A549 (cell line): ENCODE measurements around the gene PPIP5K2. TPM values are rescaled to one million over a fixed set of nuclear protein-coding genes. Genes with fewer than 3 reads are reported as not detected.

Experiments
- ATAC-seq, 2 experiments: fragments of 200-7000 bp in 1 of 2; fragments of >200 bp in 1 of 2; cut with Nextera tagmentation in 1 of 2; cut with Tn5 transposase in 1 of 2; 3 replicates each; pipeline versions ENCODE4 v1.8.0 to v1.9.1; 2018 to 2020; ENCODE audit warnings: mild to moderate bottlenecking in 1 of 2, moderate library complexity in 1 of 2
- CTCF ChIA-PET: fragments of 300-600 bp; sonication (Branson Sonifier 250); formaldehyde crosslinking; extraction: SDS; loops from one replicate; lab custom pipeline; 2021; ENCODE audit warnings: antibody characterized with exemption, inconsistent platforms; lab: Yijun Ruan, JAX
- POLR2A ChIA-PET: fragments of 350-600 bp; formaldehyde crosslinking; extraction: SDS; loops from one replicate; lab custom pipeline; 2021; ENCODE audit warnings: antibody characterized with exemption, inconsistent platforms; lab: Yijun Ruan, JAX
- DNase-seq, 2 experiments: peaks; one replicate each; pipeline versions ENCODE4 v3.0.0 to v3.0.0-alpha.2; 2011 to 2016; ENCODE audit warnings: low read depth in 1 of 2, low spot score in 1 of 2
- FAIRE-seq: peaks from 2 replicates; lab custom pipeline; 2011; peaks lifted over from hg19 to GRCh38; lab: Jason Lieb, UNC
- H3K27ac ChIP-seq, 2 experiments: fragments of >200 bp; sonication (Bioruptor Twin); formaldehyde crosslinking; 3 replicates each; pipeline ENCODE4 v1.5.1; 2016 to 2017
- H3K4me1 ChIP-seq: fragments of >200 bp; sonication (Bioruptor Twin); formaldehyde crosslinking; 3 replicates; pipeline ENCODE4 v1.6.1; 2016
- H3K4me2 ChIP-seq: fragments of >200 bp; sonication (Bioruptor Twin); formaldehyde crosslinking; 3 replicates; pipeline ENCODE4 v1.6.1; 2016
- H3K4me3 ChIP-seq: fragments of >200 bp; sonication (Bioruptor Twin); formaldehyde crosslinking; 3 replicates; pipeline ENCODE4 v1.5.1; 2016
- H3K9me3 ChIP-seq: fragments of >200 bp; sonication (Bioruptor Twin); formaldehyde crosslinking; 3 replicates; pipeline ENCODE4 v1.6.1; 2016
- CBX8 ChIP-seq: fragments of 200-600 bp; sonication (generic); IDR thresholded peaks from 2 replicates; pipeline ENCODE4 v1.6.1; 2016
- CEBPB ChIP-seq, 2 experiments: fragments of >200 bp in 1 of 2; sonication (Bioruptor Twin) in 1 of 2; formaldehyde crosslinking in 1 of 2; IDR thresholded peaks; 2 replicates each; pipeline ENCODE4 v1.6.1; 2012 to 2016
- EHF ChIP-seq: fragments of 250-450 bp; sonication (Bioruptor Pico); IDR thresholded peaks from 2 replicates; pipeline ENCODE4 v1.5.0; 2020; ENCODE audit warnings: mild to moderate bottlenecking
- EHMT2 ChIP-seq: fragments of 200-600 bp; sonication (generic); IDR thresholded peaks from 2 replicates; pipeline ENCODE4 v1.6.1; 2016; ENCODE audit warnings: antibody characterized with exemption, low read depth, mild to moderate bottlenecking, moderate library complexity
- ESRRA ChIP-seq: fragments of 150-350 bp; IDR thresholded peaks from 2 replicates; pipeline ENCODE4 v1.6.1; 2014; ENCODE audit warnings: mild to moderate bottlenecking, low read length, borderline replicate concordance
- GATA3 ChIP-seq: IDR thresholded peaks from 2 replicates; pipeline ENCODE4 v1.6.1; 2012; ENCODE audit warnings: borderline replicate concordance
- HDAC2 ChIP-seq: fragments of 200-600 bp; sonication (generic); IDR thresholded peaks from 2 replicates; pipeline ENCODE4 v1.6.1; 2016
- HEYL ChIP-seq: fragments of 250-450 bp; sonication (Bioruptor Pico); IDR thresholded peaks from 2 replicates; pipeline ENCODE4 v1.8.0; 2021; ENCODE audit warnings: mild to moderate bottlenecking, moderate library complexity
- HOXB13 ChIP-seq: fragments of 250-450 bp; sonication (Bioruptor Pico); IDR thresholded peaks from 2 replicates; pipeline ENCODE4 v1.5.0; 2020; ENCODE audit warnings: low read depth, mild to moderate bottlenecking, moderate library complexity
- HOXB5 ChIP-seq: fragments of 250-450 bp; sonication (Bioruptor Pico); IDR thresholded peaks from 2 replicates; pipeline ENCODE4 v1.5.0; 2020; ENCODE audit warnings: mild to moderate bottlenecking, moderate library complexity
- JUN ChIP-seq, 2 experiments: fragments of >200 bp; sonication (Bioruptor Twin); formaldehyde crosslinking; IDR thresholded peaks; 2 replicates in 1 of 2; 3 replicates in 1 of 2; pipeline ENCODE4 v1.6.1; 2016 to 2017
- MYC ChIP-seq: IDR thresholded peaks from 2 replicates; pipeline ENCODE4 v1.6.1; 2012; ENCODE audit warnings: mild to moderate bottlenecking, inconsistent platforms, low read length, improper control_type of control experiment, borderline replicate concordance
- PHF8 ChIP-seq: fragments of 200-600 bp; sonication (generic); IDR thresholded peaks from 2 replicates; pipeline ENCODE4 v1.6.1; 2016; ENCODE audit warnings: low read depth, mild to moderate bottlenecking, antibody characterized with exemption, moderate library complexity, borderline replicate concordance
- RARB ChIP-seq: fragments of 250-450 bp; sonication (Bioruptor Pico); IDR thresholded peaks from 2 replicates; pipeline ENCODE4 v1.8.0; 2021; ENCODE audit warnings: mild to moderate bottlenecking, moderate library complexity
- RNF2 ChIP-seq: fragments of 200-600 bp; sonication (generic); IDR thresholded peaks from 2 replicates; pipeline ENCODE4 v1.6.1; 2016; ENCODE audit warnings: low read depth, mild to moderate bottlenecking, antibody characterized with exemption, moderate library complexity, borderline replicate concordance
- ZC3H11A ChIP-seq: fragments of 450-650 bp; IDR thresholded peaks from 2 replicates; pipeline ENCODE4 v1.6.1; 2014; ENCODE audit warnings: antibody characterized with exemption, mild to moderate bottlenecking
- WGBS: methylation state at CpG from one replicate; pipeline ENCODE4 v1.1.6; 2017; ENCODE audit errors: missing lambda C conversion rate; 5-methylcytosine and 5-hydroxymethylcytosine counted together
- polyA plus RNA-seq, 4 experiments: library from polyadenylated mRNA; depleted of rRNA in 3 of 4; stranded (reverse); fragments of >200 nt; fragmentation: RNase III in 1 of 4; extraction: RNeasy Plus Mini Kit Qiagen cat#74134 plus additional on column Dnase treatment in 1 of 4; gene quantifications; 2 replicates in 3 of 4; 3 replicates in 1 of 4; pipeline ENCODE4 v1.2.3, GENCODE V29; 2011 to 2017
- TF ChIP-seq, protein P1 (sequence below): fragments of 250-450 bp; sonication (Bioruptor Pico); IDR thresholded peaks from 2 replicates; pipeline ENCODE4 v1.5.0; 2021; ENCODE audit warnings: mild to moderate bottlenecking, moderate library complexity, borderline replicate concordance
- TF ChIP-seq, protein P2 (sequence below): fragments of >200 bp; sonication (Bioruptor Twin); formaldehyde crosslinking; IDR thresholded peaks from 3 replicates; pipeline ENCODE4 v1.6.1; 2016
- TF ChIP-seq, protein P3 (sequence below): IDR thresholded peaks from 2 replicates; pipeline ENCODE4 v1.6.1; 2012
- TF ChIP-seq, protein P4 (sequence below): fragments of 450-650 bp; IDR thresholded peaks from 2 replicates; pipeline ENCODE4 v1.6.1; 2014; ENCODE audit warnings: antibody characterized with exemption
- TF ChIP-seq, protein P5 (sequence below): IDR thresholded peaks from 2 replicates; pipeline ENCODE4 v1.6.1; 2012
- TF ChIP-seq, protein P6 (sequence below): fragments of 250-450 bp; sonication (Bioruptor Pico); IDR thresholded peaks from 2 replicates; pipeline ENCODE4 v1.5.0; 2020; ENCODE audit warnings: low read depth, mild to moderate bottlenecking, moderate library complexity
- TF ChIP-seq, protein P7 (sequence below): fragments of 150-350 bp; IDR thresholded peaks from 2 replicates; pipeline ENCODE4 v1.6.1; 2014; ENCODE audit warnings: low read depth, mild to moderate bottlenecking, low read length

PPIP5K2 gene
- polyA plus RNA-seq, 2 of the 4 experiments (the other 2 are of a cell fraction) = 21.9 to 61.7 TPM

DNA sequence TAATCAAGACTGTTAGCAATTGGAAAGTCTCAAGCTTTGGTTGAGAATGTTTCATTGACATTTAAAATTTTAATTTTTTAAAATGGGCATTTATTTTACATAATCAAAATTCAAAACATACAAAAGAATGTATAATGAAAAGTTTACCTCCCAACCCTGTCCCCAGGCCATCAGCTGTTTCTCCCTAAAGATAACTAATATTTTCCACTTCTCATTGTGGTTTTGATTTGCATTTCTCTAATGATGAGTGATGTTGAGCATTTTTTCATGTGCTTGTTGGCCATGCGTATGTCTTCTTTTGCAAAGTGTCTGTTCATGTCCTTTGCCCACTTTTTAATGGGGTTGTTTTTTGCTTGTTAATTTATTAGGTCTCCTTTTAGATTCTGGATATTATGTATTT is 127.0 kb downstream of the PPIP5K2 start:
- no peak overlapping the region for H3K4me3 ChIP-seq
- no peaks in the 10 kb centered on the region for H3K4me1 ChIP-seq
- ATAC-seq (no peak), FAIRE-seq (no peak), DNase-seq (no peak)
- 85% methylated on average over 1 of the region's 1 CpG for WGBS
- CTCF ChIA-PET = no interaction called here
- no peak overlapping the region for H3K27ac ChIP-seq
- TF ChIP-seq, protein P1, sequence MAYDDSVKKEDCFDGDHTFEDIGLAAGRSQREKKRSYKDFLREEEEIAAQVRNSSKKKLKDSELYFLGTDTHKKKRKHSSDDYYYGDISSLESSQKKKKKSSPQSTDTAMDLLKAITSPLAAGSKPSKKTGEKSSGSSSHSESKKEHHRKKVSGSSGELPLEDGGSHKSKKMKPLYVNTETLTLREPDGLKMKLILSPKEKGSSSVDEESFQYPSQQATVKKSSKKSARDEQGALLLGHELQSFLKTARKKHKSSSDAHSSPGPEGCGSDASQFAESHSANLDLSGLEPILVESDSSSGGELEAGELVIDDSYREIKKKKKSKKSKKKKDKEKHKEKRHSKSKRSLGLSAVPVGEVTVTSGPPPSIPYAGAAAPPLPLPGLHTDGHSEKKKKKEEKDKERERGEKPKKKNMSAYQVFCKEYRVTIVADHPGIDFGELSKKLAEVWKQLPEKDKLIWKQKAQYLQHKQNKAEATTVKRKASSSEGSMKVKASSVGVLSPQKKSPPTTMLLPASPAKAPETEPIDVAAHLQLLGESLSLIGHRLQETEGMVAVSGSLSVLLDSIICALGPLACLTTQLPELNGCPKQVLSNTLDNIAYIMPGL (CRISPR knock-in tag) = no peak
- TF ChIP-seq, protein P2, sequence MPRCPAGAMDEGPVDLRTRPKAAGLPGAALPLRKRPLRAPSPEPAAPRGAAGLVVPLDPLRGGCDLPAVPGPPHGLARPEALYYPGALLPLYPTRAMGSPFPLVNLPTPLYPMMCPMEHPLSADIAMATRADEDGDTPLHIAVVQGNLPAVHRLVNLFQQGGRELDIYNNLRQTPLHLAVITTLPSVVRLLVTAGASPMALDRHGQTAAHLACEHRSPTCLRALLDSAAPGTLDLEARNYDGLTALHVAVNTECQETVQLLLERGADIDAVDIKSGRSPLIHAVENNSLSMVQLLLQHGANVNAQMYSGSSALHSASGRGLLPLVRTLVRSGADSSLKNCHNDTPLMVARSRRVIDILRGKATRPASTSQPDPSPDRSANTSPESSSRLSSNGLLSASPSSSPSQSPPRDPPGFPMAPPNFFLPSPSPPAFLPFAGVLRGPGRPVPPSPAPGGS = no peak
- no peak for TF ChIP-seq JUN (IDR thresholded peaks at IDR 0.05)
- no peak for TF ChIP-seq RNF2
- no peak for TF ChIP-seq GATA3
- TF ChIP-seq RARB (CRISPR knock-in tag) = no peak
- TF ChIP-seq CEBPB (IDR thresholded peaks at IDR 0.05) = no peak
- H3K4me2 ChIP-seq = no peak overlapping the region
- POLR2A ChIA-PET = no interaction called here
- H3K9me3 ChIP-seq = no peaks in the 10 kb centered on the region

DNA sequence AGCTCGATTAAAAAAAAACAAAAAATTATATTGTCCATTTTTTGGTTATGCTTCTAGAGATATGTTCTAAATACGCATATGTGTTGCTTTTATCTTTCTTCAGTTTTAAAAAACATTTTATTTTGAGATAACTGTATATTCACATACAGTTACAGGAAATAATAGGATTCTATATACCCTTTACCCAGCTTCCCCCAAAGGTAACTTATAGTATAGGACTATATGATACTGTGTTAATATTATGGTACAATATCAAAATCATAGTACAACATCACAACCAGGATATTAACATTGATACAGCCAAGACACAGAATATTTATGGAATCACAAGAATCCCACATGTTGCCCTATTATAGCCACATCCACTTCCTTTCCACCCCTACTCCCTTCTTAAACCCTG is 129.0 kb downstream of the PPIP5K2 start:
- DNase-seq = no peak
- Histone ChIP-seq H3K9me3 (no peaks in the 10 kb centered on the region), H3K4me3 (no peak overlapping the region), H3K4me2 (no peak overlapping the region), H3K27ac (no peak overlapping the region), H3K4me1 (no peaks in the 10 kb centered on the region)
- TF ChIP-seq, protein P3, sequence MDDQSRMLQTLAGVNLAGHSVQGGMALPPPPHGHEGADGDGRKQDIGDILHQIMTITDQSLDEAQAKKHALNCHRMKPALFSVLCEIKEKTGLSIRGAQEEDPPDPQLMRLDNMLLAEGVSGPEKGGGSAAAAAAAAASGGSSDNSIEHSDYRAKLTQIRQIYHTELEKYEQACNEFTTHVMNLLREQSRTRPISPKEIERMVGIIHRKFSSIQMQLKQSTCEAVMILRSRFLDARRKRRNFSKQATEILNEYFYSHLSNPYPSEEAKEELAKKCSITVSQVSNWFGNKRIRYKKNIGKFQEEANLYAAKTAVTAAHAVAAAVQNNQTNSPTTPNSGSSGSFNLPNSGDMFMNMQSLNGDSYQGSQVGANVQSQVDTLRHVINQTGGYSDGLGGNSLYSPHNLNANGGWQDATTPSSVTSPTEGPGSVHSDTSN = no peak
- TF ChIP-seq HOXB5 (CRISPR knock-in tag) = no peak
- ATAC-seq = no peak
- POLR2A ChIA-PET = no interaction called here
- CTCF ChIA-PET = no interaction called here
- FAIRE-seq = no peak
- WGBS = 29% methylated on average over 2 of the region's 2 CpGs

DNA sequence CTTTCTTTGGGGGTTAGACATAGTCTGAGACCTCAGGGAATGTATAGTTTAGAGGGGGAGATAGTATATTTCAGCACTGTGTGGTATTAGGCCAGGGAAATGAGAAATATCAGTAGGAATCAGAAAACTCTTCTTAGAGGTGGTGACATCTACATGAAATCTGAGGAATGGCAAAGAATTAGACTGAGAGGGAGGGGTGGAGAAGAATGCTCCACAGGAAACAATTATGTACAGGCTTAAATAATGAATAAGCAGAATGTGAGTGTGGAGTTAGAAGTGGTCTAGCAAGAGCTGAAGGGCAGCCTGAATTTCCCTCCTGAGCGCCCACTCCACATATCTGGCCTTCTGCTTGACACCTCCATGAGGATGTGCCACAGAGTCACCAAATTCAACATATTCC is 134.8 kb downstream of the PPIP5K2 start:
- no peak overlapping the region for H3K4me2 ChIP-seq
- H3K27ac ChIP-seq = no peak overlapping the region
- POLR2A ChIA-PET = no interaction called here
- no peak for ATAC-seq
- CTCF ChIA-PET = interaction anchor here (0.8 to 1.2 kb wide), 2 partner anchors 217 to 221 kb away, joined by 3 read pairs; no protein-coding TSS in a partner anchor
- no peak for DNase-seq
- H3K9me3 ChIP-seq = no peaks in the 10 kb centered on the region
- WGBS = 3% methylated on average over 1 of the region's 1 CpG
- FAIRE-seq = no peak
- TF ChIP-seq PHF8 (no peak), GATA3 (no peak), CBX8 (no peak), HDAC2 (no peak), EHMT2 (no peak), HEYL (CRISPR knock-in tag) (no peak), MYC (no peak), EHF (CRISPR knock-in tag) (no peak), HOXB13 (CRISPR knock-in tag) (no peak), RNF2 (no peak), ESRRA (no peak), ZC3H11A (no peak), RARB (CRISPR knock-in tag) (no peak)
- TF ChIP-seq, protein P4, sequence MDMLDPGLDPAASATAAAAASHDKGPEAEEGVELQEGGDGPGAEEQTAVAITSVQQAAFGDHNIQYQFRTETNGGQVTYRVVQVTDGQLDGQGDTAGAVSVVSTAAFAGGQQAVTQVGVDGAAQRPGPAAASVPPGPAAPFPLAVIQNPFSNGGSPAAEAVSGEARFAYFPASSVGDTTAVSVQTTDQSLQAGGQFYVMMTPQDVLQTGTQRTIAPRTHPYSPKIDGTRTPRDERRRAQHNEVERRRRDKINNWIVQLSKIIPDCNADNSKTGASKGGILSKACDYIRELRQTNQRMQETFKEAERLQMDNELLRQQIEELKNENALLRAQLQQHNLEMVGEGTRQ = no peak
- TF ChIP-seq, protein P5, sequence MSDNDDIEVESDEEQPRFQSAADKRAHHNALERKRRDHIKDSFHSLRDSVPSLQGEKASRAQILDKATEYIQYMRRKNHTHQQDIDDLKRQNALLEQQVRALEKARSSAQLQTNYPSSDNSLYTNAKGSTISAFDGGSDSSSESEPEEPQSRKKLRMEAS = no peak
- TF ChIP-seq, protein P6, sequence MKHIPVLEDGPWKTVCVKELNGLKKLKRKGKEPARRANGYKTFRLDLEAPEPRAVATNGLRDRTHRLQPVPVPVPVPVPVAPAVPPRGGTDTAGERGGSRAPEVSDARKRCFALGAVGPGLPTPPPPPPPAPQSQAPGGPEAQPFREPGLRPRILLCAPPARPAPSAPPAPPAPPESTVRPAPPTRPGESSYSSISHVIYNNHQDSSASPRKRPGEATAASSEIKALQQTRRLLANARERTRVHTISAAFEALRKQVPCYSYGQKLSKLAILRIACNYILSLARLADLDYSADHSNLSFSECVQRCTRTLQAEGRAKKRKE (CRISPR knock-in tag) = no peak
- TF ChIP-seq, protein P3 = no peak
- TF ChIP-seq, protein P7, sequence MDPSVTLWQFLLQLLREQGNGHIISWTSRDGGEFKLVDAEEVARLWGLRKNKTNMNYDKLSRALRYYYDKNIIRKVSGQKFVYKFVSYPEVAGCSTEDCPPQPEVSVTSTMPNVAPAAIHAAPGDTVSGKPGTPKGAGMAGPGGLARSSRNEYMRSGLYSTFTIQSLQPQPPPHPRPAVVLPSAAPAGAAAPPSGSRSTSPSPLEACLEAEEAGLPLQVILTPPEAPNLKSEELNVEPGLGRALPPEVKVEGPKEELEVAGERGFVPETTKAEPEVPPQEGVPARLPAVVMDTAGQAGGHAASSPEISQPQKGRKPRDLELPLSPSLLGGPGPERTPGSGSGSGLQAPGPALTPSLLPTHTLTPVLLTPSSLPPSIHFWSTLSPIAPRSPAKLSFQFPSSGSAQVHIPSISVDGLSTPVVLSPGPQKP = no peak
- H3K4me1 ChIP-seq = peaks cover 4% of the 10 kb centered on the region; the same call in 2 of the 3 replicates
- H3K4me3 ChIP-seq = no peak overlapping the region
